Aorta (tissue), 5 donors: Measurements from ENCODE around the gene SHB. TPM values are rescaled to one million over a fixed set of nuclear protein-coding genes. Genes with fewer than 3 reads are reported as not detected.

ENCODE experiments used
- ATAC-seq: fragments of 200-7000 bp; cut with Tn5 transposase; one replicate; pipeline ENCODE4 v1.9.1; 2022; ENCODE audit warnings: moderate library complexity; ENCODE audit not compliant: low FRiP score
- DNase-seq, 2 donors: peaks; one replicate each; pipeline ENCODE4 v3.0.0-alpha.2; 2020
- H3K27ac ChIP-seq, 2 donors: one replicate each; pipeline ENCODE4 v1.5.1; 2013; ENCODE audit warnings: low read length in 2 of 2, mild to moderate bottlenecking in 2 of 2, moderate library complexity in 2 of 2, control low read depth in 1 of 2, inconsistent platforms in 1 of 2, low read depth in 1 of 2
- H3K27me3 ChIP-seq, 2 donors: one replicate each; pipeline ENCODE4 v1.6.1; 2013; ENCODE audit warnings: control low read depth in 1 of 2, low read length in 1 of 2, mild to moderate bottlenecking in 1 of 2, moderate library complexity in 1 of 2; ENCODE audit not compliant: insufficient read depth in 2 of 2, control insufficient read depth in 1 of 2
- H3K36me3 ChIP-seq, 2 donors: one replicate each; pipeline ENCODE4 v1.6.1; 2013; ENCODE audit warnings: control low read depth in 1 of 2, low read length in 1 of 2, mild to moderate bottlenecking in 1 of 2; ENCODE audit not compliant: insufficient read depth in 2 of 2, control insufficient read depth in 1 of 2
- H3K4me1 ChIP-seq, 2 donors: one replicate each; pipeline ENCODE4 v1.6.1; 2013; ENCODE audit warnings: low read length in 2 of 2, control low read depth in 1 of 2, mild to moderate bottlenecking in 1 of 2, moderate library complexity in 1 of 2; ENCODE audit not compliant: insufficient read depth in 2 of 2, control insufficient read depth in 1 of 2
- H3K4me3 ChIP-seq, 2 donors: one replicate each; pipeline ENCODE4 v1.5.1; 2013; ENCODE audit warnings: low read length in 2 of 2, control low read depth in 1 of 2, mild to moderate bottlenecking in 1 of 2
- H3K9me3 ChIP-seq: one replicate; pipeline ENCODE4 v1.6.1; 2013; ENCODE audit warnings: mild to moderate bottlenecking, low read length; ENCODE audit not compliant: control insufficient read depth
- WGBS, 2 donors: extraction: QIAGEN DNeasy Blood & Tissue Kit; methylation state at CpG; one replicate each; pipeline ENCODE4 v1.1.7; 2013; 5-methylcytosine and 5-hydroxymethylcytosine counted together
- intact Hi-C, 2 donors: fragments of 100-400 bp; cut with DNase I; formaldehyde crosslinking; loops; one replicate each; pipeline versions ENCODE4 v1.14.2 to v1.15.0; 2022
- polyA plus RNA-seq, 2 donors: library from polyadenylated mRNA; stranded (reverse); fragments of 200-250 nt; gene quantifications; one replicate each; pipeline ENCODE4 v1.2.3, GENCODE V29; 2013
- total RNA-seq, 2 donors: library from RNA; stranded (reverse); fragmentation: NEBNext Ultra II Directional; extraction: Animal tissue kit (Norgen Biotek cat#: 25700); gene quantifications; one replicate each; pipeline ENCODE4 v1.2.1, GENCODE V29; 2021
- donor health status: healthy with polysubstance abuse.
- donor health status: Bipolar disorder and iron deficiency.
- donor health status: DM: no; HTN: no; CAD: no.
- donor health status: DM: no; HTN: no; CAD: no.
- donor health status: DM: yes; HTN: yes; CAD: no.

The SHB gene
- total and polyA plus RNA-seq, 4 donors = 3.5 to 29.3 (median 17.2) TPM

- peaks cover 3 to 5% of the 10 kb centered on the region in 2 donors for H3K4me1 ChIP-seq
- intact Hi-C loops = no loop called here
Observed at GRCh38 chr9:38037981-38038306, 31.1 kb downstream of the SHB start.

GRCh38 chr9:38036359-38037084, 32.5 kb downstream of the SHB start:
- no peaks in the 10 kb centered on the region for H3K9me3 ChIP-seq
- 12 to 18% methylated on average over 12 of the region's 12 CpGs for WGBS, 2 donors
- H3K4me1 ChIP-seq = peaks cover 3 to 5% of the 10 kb centered on the region in 2 donors
- intact Hi-C loops = no loop called here
- ATAC-seq (peak; percentile 51), DNase-seq (peak; percentile 81 to 90)
- no peak overlapping the region for H3K4me3 ChIP-seq
- no peaks in the 10 kb centered on the region for H3K36me3 ChIP-seq
- no peaks in the 10 kb centered on the region for H3K27me3 ChIP-seq
- H3K27ac ChIP-seq = peak overlapping the region in 1 of 2 donors; percentile 49

More at GRCh38 chr9:38037981-38038306, 31.1 kb downstream of the SHB start:
- no peak for ATAC-seq
- no peaks in the 10 kb centered on the region for H3K9me3 ChIP-seq
- no peak for DNase-seq
- H3K36me3 ChIP-seq = no peaks in the 10 kb centered on the region
- H3K4me3 ChIP-seq = no peak overlapping the region
- 44 to 60% methylated on average over 5 of the region's 5 CpGs for WGBS, 2 donors
- no peaks in the 10 kb centered on the region for H3K27me3 ChIP-seq
- no peak overlapping the region for H3K27ac ChIP-seq

GRCh38 chr9:38035873-38036272, 33.2 kb downstream of the SHB start:
- no peaks in the 10 kb centered on the region for H3K9me3 ChIP-seq
- peaks cover 3 to 5% of the 10 kb centered on the region in 2 donors for H3K4me1 ChIP-seq
- WGBS, 2 donors = 52 to 56% methylated on average over 8 of the region's 8 CpGs
- no peak overlapping the region for H3K4me3 ChIP-seq
- DNase-seq (no peak), ATAC-seq (no peak)
- no peaks in the 10 kb centered on the region for H3K27me3 ChIP-seq
- peak overlapping the region in 1 of 2 donors; percentile 50 for H3K27ac ChIP-seq
- intact Hi-C loops = no loop called here
- no peaks in the 10 kb centered on the region for H3K36me3 ChIP-seq

- intact Hi-C loops = no loop called here
- no peak overlapping the region for H3K4me3 ChIP-seq
- no peak overlapping the region for H3K27ac ChIP-seq
- DNase-seq (no peak), ATAC-seq (no peak)
- no peaks in the 10 kb centered on the region for H3K27me3 ChIP-seq
- 87 to 90% methylated on average over 8 of the region's 8 CpGs for WGBS, 2 donors
- no peaks in the 10 kb centered on the region for H3K9me3 ChIP-seq
- peaks cover 3 to 5% of the 10 kb centered on the region in 2 donors for H3K4me1 ChIP-seq
- no peaks in the 10 kb centered on the region for H3K36me3 ChIP-seq
Observed at GRCh38 chr9:38033941-38034340, 35.1 kb downstream of the SHB start.

GRCh38 chr9:38032266-38033110, 36.5 kb downstream of the SHB start:
- WGBS, 2 donors = 29 to 38% methylated on average over 11 to 13 of the region's 13 CpGs
- H3K9me3 ChIP-seq = no peaks in the 10 kb centered on the region
- H3K27me3 ChIP-seq = no peaks in the 10 kb centered on the region
- intact Hi-C loops = no loop called here
- ATAC-seq (no peak), DNase-seq (no peak)
- no peak overlapping the region for H3K27ac ChIP-seq
- H3K4me1 ChIP-seq = peaks cover 3 to 5% of the 10 kb centered on the region in 2 donors
- no peak overlapping the region for H3K4me3 ChIP-seq
- no peaks in the 10 kb centered on the region for H3K36me3 ChIP-seq

GRCh38 chr9:38031594-38031993, 37.4 kb downstream of the SHB start:
- intact Hi-C loops = no loop called here
- ATAC-seq (no peak), DNase-seq (no peak)
- H3K27ac ChIP-seq = no peak overlapping the region
- H3K4me1 ChIP-seq = peaks cover 4 to 5% of the 10 kb centered on the region in 2 donors
- H3K9me3 ChIP-seq = no peaks in the 10 kb centered on the region
- no peaks in the 10 kb centered on the region for H3K36me3 ChIP-seq
- 49 to 59% methylated on average over 4 of the region's 4 CpGs for WGBS, 2 donors
- no peak overlapping the region for H3K4me3 ChIP-seq
- H3K27me3 ChIP-seq = no peaks in the 10 kb centered on the region

GRCh38 chr9:38030658-38031057, 38.4 kb downstream of the SHB start:
- peaks cover under 1 to 2% of the 10 kb centered on the region in 2 donors for H3K4me1 ChIP-seq
- no peaks in the 10 kb centered on the region for H3K36me3 ChIP-seq
- H3K9me3 ChIP-seq = no peaks in the 10 kb centered on the region
- DNase-seq = no peak
- intact Hi-C loops = no loop called here
- no peaks in the 10 kb centered on the region for H3K27me3 ChIP-seq
- H3K27ac ChIP-seq = no peak overlapping the region
- H3K4me3 ChIP-seq = no peak overlapping the region
- WGBS, 2 donors = 95% methylated on average over 3 of the region's 3 CpGs
- ATAC-seq = no peak

GRCh38 chr9:38029915-38030638, 39.0 kb downstream of the SHB start:
- Histone ChIP-seq H3K36me3 (no peaks in the 10 kb centered on the region), H3K4me3 (no peak overlapping the region), H3K4me1 (peaks cover 0 to 2% of the 10 kb centered on the region in 2 donors), H3K27ac (no peak overlapping the region), H3K9me3 (no peaks in the 10 kb centered on the region), H3K27me3 (no peaks in the 10 kb centered on the region)
- intact Hi-C loops = loop anchor here in 1 of 2 donors (10.0 kb wide), 1 partner anchor 65 kb away; no protein-coding TSS in a partner anchor
- WGBS, 2 donors = 89 to 93% methylated on average over 9 of the region's 9 CpGs
- DNase-seq = no peak
- ATAC-seq = no peak
